ENCODE data around the gene RAB3B. TPM values are rescaled to one million over a fixed set of nuclear protein-coding genes. Genes with fewer than 3 reads are reported as not detected.

Gene RAB3B
- total RNA-seq, 1 experiment from 2014 or later, result 0.31 TPM

- no TSS peak for BruUV-seq (replicated peaks)
- intact Hi-C loops (cut with micrococcal nuclease; ENCODE audit: unreplicated experiment), result no loop called here
- CTCF ChIA-PET, result interaction anchor here (0.6 to 1.4 kb wide), 3 partner anchors 10 to 79 kb away, joined by 3 read pairs; no protein-coding TSS in a partner anchor
Measured at GRCh38 chr1:51907079-51907702, 83.3 kb downstream of the RAB3B start.

GRCh38 chr1:51906306-51907078 lies 84.0 kb downstream of the RAB3B start:
- no TSS peak for BruUV-seq (replicated peaks)
- Mint-ChIP-seq H3K36me3 (ENCODE audit: insufficient read depth, unreplicated experiment) (no peaks in the 10 kb centered on the region), H3K27me3 (ENCODE audit: unreplicated experiment) (peaks cover 88% of the 10 kb centered on the region), H3K27ac (ENCODE audit: unreplicated experiment) (no peak overlapping the region), H3K4me1 (ENCODE audit: low read depth, unreplicated experiment) (peaks cover 6% of the 10 kb centered on the region), H3K9me3 (ENCODE audit: low read depth, unreplicated experiment) (no peaks in the 10 kb centered on the region), H3K4me3 (ENCODE audit: low read depth, unreplicated experiment) (no peak overlapping the region)
- intact Hi-C loops (cut with micrococcal nuclease; ENCODE audit: unreplicated experiment), result no loop called here
- no peak for DNase-seq
- CTCF ChIA-PET, result interaction anchor here (0.6 to 1.4 kb wide), 3 partner anchors 10 to 79 kb away, joined by 3 read pairs; no protein-coding TSS in a partner anchor
- no peak for TF ChIP-seq CTCF (IDR thresholded peaks at IDR 0.05; ENCODE audit: unreplicated experiment)

More at GRCh38 chr1:51907079-51907702, 83.3 kb downstream of the RAB3B start:
- H3K27me3 Mint-ChIP-seq (ENCODE audit: unreplicated experiment), result peaks cover 95% of the 10 kb centered on the region
- peaks cover 6% of the 10 kb centered on the region for H3K4me1 Mint-ChIP-seq (ENCODE audit: low read depth, unreplicated experiment)
- DNase-seq, result no peak
- H3K9me3 Mint-ChIP-seq (ENCODE audit: low read depth, unreplicated experiment), result no peaks in the 10 kb centered on the region
- H3K36me3 Mint-ChIP-seq (ENCODE audit: insufficient read depth, unreplicated experiment), result no peaks in the 10 kb centered on the region
- no peak for TF ChIP-seq CTCF (IDR thresholded peaks at IDR 0.05; ENCODE audit: unreplicated experiment)
- no peak overlapping the region for H3K4me3 Mint-ChIP-seq (ENCODE audit: low read depth, unreplicated experiment)
- H3K27ac Mint-ChIP-seq (ENCODE audit: unreplicated experiment), result no peak overlapping the region

- DNase-seq, result no peak
- Mint-ChIP-seq H3K27ac (ENCODE audit: unreplicated experiment) (no peak overlapping the region), H3K4me1 (ENCODE audit: low read depth, unreplicated experiment) (peaks cover 19% of the 10 kb centered on the region), H3K4me3 (ENCODE audit: low read depth, unreplicated experiment) (no peak overlapping the region), H3K27me3 (ENCODE audit: unreplicated experiment) (peaks cover 49% of the 10 kb centered on the region), H3K36me3 (ENCODE audit: insufficient read depth, unreplicated experiment) (no peaks in the 10 kb centered on the region), H3K9me3 (ENCODE audit: low read depth, unreplicated experiment) (no peaks in the 10 kb centered on the region)
- intact Hi-C loops (cut with micrococcal nuclease; ENCODE audit: unreplicated experiment), result no loop called here
- BruUV-seq (replicated peaks), result no TSS peak
- CTCF ChIA-PET, result no interaction called here
- no peak for TF ChIP-seq CTCF (IDR thresholded peaks at IDR 0.05; ENCODE audit: unreplicated experiment)
Measured at GRCh38 chr1:51902456-51902855, 88.0 kb downstream of the RAB3B start.

- Mint-ChIP-seq H3K4me3 (ENCODE audit: low read depth, unreplicated experiment) (no peak overlapping the region), H3K36me3 (ENCODE audit: insufficient read depth, unreplicated experiment) (no peaks in the 10 kb centered on the region), H3K9me3 (ENCODE audit: low read depth, unreplicated experiment) (no peaks in the 10 kb centered on the region), H3K27ac (ENCODE audit: unreplicated experiment) (no peak overlapping the region), H3K27me3 (ENCODE audit: unreplicated experiment) (peaks cover 42% of the 10 kb centered on the region), H3K4me1 (ENCODE audit: low read depth, unreplicated experiment) (peaks cover 21% of the 10 kb centered on the region)
- intact Hi-C loops (cut with micrococcal nuclease; ENCODE audit: unreplicated experiment), result no loop called here
- BruUV-seq (replicated peaks), result no TSS peak
- CTCF ChIA-PET, result interaction anchor here (0.6 kb wide), 1 partner anchor 231 kb away, joined by 4 read pairs; no protein-coding TSS in a partner anchor
- DNase-seq, result no peak
- no peak for TF ChIP-seq CTCF (IDR thresholded peaks at IDR 0.05; ENCODE audit: unreplicated experiment)
Measured at GRCh38 chr1:51901151-51901550, 89.3 kb downstream of the RAB3B start.

Data from Calu3 (cell line).